GM19240 (cell line): ENCODE results near the gene NKD1.

Experiments used
- DNase-seq: peaks from one replicate; pipeline ENCODE4 v3.0.0; 2011; ENCODE audit warnings: low spot score; ENCODE audit not compliant: insufficient read length

Gene NKD1

GRCh38 chr16:50537533-50538290, 10.5 kb upstream of the NKD1 start:
- DNase-seq, result no peak

DNA sequence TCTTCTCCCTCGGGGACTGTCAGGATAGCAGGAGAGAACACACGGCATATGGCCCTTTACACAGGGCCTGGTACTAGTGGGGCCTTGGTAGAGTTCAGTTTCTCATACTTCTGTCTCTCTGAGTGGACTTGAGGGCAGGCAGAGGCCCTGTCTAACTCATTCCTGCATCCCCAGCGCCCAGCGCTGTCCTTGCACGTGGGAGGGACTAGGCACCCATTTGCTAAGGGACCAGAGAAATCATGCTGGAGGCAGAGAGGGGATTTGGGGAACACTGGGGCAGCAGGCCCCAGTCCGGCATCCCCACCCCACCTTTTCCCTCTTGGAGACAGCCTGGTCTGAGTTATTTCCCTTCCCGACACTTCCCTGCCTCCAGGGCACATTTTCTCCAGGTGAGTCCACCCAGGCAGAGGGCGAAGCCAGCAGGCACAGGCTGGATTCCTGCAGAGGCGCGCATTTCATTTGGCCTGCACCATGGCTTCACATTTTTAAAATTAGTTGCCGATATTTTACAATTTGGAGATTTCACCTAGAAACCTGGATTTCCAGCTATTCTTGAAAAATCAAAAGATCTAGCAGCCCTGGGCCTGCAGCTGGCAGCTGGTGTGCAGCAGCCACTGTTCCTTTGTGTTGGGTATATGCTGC, 9.7 kb upstream of the NKD1 start:
- DNase-seq, result no peak

DNA sequence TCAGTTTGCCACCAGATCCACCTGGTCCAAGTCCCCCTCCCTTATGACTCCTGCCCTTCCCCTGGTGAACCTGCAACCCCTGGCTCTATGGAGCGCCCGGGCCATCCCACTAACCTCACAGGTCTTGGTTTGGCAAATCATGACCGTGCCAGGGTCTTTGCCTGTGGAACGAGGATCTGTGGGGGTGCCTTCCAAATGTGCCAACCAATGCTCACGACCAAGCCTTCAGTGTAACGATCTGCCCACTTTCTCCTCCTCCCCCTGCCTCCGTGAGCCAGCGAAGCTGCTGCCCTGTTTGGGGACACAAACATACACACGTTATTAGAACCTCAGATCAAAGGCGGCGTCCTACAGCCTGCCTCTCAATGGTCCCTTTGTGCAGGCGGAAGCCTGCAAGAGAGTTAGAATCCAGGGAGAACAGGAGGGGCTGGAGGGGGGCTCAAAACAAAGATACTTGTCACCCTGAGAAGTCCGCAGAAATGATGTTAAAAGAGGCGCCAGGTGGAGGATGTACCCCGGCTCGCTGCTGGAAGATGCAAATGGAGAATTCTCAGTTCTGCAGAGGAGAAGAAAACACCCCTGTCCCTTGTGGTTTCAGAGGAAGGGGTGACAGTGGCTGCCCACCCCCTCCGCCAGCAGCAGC, 9.0 kb upstream of the NKD1 start:
- DNase-seq, result no peak

DNA sequence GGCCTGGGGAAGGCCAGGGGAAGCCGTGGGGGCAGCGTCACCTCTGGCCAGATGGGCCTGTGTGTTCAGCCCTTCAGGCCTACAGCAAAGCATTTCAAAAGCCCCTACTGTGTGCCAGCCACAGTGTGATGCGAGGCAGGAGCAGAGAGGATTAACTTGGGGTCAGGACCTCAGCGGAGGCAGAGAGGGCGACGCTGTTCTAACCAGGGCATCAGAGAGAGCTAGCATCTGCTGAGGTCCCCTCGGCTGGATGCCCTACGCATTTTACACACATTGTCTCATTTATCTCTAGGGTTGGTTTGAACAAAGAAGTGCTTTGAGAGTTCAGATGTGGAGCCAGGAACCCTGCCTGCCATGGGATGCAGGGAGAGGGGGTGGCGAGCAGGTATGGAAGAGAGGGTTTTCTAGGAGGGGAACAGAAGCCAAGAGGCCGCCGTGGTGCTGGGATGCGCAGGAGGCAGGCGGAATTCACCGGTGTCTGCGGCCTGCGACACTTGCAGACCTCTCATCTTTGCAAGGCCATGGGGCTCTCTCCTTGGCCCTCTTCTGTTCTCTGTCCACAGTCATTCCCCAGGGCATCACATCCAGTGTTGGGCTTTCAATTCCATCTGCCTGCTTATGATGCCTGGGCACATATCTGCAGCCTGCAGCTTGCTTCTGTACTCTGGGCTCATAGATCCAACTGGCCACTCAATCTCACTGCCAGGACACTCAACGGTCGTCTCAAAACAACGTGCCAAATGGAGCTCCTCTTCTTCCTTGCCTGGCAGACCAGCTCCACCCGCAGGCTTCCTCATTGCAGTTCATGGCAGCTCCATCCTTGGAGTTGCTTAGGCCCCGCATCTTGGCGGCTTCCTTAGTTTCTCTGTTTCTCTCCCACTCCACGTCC, 8.1 kb upstream of the NKD1 start:
- no peak for DNase-seq

- DNase-seq, result no peak
These were observed 7.5 kb upstream of the NKD1 start for GRCh38 chr16:50540711-50541007.

DNA sequence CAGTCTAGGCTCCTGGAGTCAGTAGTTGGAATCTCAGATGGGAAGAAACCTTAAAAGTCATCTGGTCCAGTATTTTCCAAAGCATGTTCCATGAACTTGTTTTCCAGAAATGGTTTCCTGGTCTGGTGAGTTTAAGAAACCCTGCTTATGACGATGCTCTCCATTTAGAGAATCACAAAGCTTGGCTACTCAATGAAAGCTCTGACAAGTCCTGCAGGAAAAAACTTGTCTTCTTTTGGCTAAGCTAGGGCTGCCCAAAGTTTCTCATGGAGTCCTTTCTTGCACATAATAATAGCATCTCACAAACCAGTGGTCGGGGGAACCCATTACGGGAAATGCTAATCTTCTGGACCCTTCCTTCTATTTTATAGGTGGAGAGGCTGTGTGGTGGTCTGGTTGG, 5.5 kb upstream of the NKD1 start:
- DNase-seq, result no peak

DNA sequence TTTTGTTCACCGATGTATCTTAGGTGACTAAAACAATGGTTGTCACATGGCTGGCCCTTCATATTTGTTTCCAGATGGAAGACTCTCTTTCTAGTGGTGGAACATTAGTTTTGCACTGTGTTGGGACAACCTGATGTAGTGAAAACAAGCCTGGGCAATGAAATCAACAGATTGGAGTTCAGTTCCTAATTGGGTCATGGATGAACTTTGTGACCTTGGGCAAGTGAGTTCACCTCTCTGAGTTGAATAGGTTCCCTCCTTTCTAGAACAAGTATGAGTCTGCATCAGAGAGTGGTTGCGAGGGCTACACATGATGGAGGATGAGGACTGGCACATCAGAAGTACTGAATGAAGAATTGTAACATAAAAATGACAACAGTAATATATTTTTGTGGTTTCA, 2.1 kb upstream of the NKD1 start:
- no peak for DNase-seq

- peak; percentile 40 for DNase-seq
These were observed 664 bp upstream of the NKD1 start for GRCh38 chr16:50547340-50548124.

- DNase-seq, result no peak
These were observed 839 bp downstream of the NKD1 start for GRCh38 chr16:50548909-50549560.

DNA sequence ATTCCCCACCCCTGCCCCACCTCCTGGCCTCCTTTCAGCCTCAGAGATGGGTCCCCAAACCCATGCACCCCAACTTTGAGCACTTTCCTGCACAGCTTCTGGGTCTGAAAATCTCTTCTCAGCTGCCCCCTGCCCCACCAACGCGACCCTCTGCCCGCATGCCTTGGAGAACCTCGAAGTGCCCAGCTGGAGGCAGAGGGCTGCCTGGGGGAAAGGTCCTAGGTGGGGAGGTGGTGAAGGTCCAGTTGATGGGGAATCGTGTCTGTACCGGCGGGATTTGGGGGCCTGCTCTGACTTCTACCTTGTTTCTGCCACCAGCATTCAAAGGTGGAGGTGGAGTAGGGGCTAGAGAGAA, 1.3 kb downstream of the NKD1 start:
- no peak for DNase-seq

DNA sequence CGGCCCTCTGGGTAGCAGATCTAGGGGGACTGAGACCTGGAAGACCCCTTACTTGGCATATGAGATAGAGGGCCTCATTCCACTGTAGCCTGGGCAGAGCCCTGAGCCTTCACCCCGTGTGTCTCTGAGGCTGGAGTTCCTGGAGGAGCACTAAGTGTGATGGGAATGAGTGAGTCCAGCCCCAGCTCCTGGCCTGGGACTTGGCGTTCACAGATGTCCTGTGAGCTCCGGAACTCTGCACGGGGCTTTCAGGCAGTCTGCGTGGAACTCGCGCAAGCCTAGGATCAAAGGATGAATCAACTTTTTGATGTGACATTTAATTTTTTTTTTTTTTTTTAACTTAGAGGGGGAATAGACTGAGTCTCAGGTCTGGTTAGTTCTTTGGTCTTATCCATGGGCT, 1.8 kb downstream of the NKD1 start:
- no peak for DNase-seq

GRCh38 chr16:50550866-50551641, 2.9 kb downstream of the NKD1 start:
- DNase-seq, result no peak

- DNase-seq, result no peak
These were observed 4.4 kb downstream of the NKD1 start for GRCh38 chr16:50552476-50553101.

GRCh38 chr16:50553182-50553710, 5.0 kb downstream of the NKD1 start:
- no peak for DNase-seq

DNA sequence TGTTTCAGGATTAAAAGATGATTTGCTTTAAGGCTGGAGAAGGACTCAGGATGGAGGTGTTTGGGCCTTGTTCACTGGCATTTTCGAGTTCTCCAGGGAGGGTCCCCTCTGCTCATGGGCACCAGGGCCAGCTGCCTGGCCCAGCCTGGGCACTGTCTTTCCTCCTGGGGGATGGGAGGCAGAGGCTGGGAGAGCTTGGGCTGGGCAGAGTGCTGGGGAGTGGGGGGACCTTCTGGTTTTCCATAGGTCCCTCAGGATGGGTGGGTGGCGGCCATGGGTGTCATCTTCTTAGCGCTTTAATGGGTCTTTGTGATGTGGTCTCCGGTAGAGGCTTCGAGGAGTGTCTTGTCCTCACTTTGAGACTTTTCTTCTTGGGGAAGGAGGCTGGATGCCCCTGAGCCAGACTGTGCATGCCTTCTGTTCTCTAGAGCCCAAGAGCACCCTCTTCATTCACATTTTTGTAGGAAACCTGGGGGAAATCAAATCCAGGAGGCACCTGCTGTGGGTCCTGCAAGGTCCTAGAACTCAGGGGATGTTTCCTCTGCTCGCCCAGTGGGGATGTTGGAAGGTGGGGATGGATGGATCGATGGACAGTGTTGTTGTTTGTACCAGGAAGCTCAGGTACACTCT, 5.7 kb downstream of the NKD1 start:
- DNase-seq, result no peak

DNA sequence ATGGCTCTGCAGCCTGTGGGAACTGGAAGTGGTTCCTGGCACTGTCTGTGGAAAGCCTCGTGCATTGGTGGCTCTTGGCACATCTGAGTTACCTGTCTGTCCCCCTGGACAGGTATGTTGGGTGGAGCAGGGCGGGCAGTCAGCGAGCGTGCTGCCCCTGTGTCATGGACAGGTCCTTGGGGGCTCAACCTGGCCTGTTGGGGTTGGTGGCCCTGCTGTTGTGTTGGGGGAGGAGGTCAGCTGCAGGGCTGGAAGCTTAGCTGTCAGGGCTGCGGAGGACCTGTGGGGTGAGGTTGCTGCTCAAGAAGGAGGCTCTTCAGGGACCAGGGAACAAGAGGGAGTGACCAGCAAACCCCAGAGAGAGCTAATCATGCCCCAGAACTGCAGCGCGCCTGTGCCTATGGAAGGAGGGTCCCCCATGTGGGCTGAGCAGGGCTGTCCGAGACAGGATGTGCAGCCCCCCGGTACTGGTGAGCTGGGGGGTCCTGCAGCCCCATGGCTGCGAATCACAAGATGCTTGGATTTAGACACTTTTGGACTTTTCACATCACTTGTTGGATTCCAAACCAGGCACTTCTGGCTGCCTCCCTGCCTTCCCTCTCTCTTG, 7.2 kb downstream of the NKD1 start:
- no peak for DNase-seq

DNA sequence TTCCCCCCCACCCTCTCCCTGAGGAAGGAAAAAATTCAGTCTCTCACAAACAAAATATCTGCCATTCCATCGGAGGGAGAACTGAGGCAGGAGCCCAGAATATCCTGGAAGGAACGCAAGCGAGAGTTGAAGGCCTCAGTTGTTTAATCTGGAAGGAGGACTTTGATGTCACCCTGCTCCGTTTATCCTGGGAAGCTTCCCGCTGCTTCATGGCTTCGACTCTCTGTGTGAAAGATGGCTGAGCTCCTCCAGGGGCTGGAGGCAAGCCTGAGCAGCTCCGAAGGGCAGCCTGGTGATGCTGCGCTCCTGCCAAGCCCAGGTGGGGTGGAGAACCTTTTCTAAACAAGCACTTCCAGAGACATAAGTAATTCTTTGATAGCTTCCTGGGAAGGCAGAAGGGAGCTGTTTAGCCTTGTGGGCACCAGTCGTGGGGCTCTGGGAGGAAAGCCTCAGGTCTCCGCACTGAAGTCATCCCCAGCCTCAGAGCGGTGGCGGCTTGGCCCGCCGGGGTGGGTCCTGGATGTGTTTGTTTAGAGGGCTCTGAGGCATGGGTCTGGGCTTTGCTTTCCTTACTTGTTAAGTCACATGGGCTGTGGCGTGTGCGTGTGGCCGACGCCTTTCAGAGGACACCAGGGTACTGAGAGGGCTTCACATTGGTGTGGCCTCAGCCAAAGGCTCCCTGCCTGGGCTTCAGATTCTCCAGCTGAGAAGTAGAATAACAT, 7.9 kb downstream of the NKD1 start:
- no peak for DNase-seq

GRCh38 chr16:50557046-50557445, 8.8 kb downstream of the NKD1 start:
- no peak for DNase-seq
